PFSK-1 (cell line): ENCODE results near the gene ZNF408.

ENCODE experiments used
- SIN3A ChIP-seq: IDR thresholded peaks from 2 replicates; pipeline ENCODE4 v1.6.1; 2012; ENCODE audit warnings: mild to moderate bottlenecking, low read length, moderate library complexity, borderline replicate concordance; ENCODE audit not compliant: insufficient read depth
- TAF1 ChIP-seq: IDR thresholded peaks from 2 replicates; pipeline ENCODE4 v1.6.1; 2012; ENCODE audit warnings: low read length, control low read depth, borderline replicate concordance; ENCODE audit not compliant: insufficient read depth
- TF ChIP-seq, protein P1 (sequence below), 2 experiments: IDR thresholded peaks; 2 replicates each; pipeline versions ENCODE4 v1.6.1 to v1.8.0; 2011 to 2012; ENCODE audit warnings: low read depth in 2 of 2, low read length in 2 of 2, control low read depth in 1 of 2, inconsistent platforms in 1 of 2, mild to moderate bottlenecking in 1 of 2, moderate library complexity in 1 of 2; ENCODE audit not compliant: insufficient read depth in 1 of 2

DNA sequence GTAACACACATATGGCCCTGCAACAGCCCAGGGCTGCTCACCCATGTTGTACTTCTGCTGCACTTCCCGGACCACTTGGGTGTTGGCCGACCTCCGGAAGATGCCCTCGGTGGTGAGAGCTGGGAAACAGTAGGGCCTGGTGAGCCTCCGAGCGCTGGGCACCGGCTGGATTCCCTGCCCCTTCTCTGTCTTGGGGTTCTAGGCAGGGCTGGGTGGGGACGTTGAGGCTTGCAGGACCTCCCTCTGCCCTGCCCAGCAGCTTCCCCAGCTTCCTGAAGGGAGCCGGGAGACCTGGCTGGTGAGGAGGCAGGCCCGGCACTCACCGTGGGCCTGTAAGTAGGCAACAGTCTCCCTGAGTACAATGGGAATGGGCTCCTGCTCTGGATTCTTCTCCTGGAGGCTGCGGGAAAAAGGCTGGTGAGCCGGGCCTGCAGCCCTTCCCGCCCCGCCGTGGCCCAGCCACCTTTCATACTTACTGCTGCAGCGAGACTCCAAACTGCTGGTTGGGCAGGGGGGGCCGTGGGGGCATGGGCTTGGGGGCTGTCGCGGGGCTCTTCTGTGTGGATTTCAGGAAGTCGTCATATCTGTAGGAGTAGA is 20.6 kb upstream of the ZNF408 start:
- TF ChIP-seq, protein P1, sequence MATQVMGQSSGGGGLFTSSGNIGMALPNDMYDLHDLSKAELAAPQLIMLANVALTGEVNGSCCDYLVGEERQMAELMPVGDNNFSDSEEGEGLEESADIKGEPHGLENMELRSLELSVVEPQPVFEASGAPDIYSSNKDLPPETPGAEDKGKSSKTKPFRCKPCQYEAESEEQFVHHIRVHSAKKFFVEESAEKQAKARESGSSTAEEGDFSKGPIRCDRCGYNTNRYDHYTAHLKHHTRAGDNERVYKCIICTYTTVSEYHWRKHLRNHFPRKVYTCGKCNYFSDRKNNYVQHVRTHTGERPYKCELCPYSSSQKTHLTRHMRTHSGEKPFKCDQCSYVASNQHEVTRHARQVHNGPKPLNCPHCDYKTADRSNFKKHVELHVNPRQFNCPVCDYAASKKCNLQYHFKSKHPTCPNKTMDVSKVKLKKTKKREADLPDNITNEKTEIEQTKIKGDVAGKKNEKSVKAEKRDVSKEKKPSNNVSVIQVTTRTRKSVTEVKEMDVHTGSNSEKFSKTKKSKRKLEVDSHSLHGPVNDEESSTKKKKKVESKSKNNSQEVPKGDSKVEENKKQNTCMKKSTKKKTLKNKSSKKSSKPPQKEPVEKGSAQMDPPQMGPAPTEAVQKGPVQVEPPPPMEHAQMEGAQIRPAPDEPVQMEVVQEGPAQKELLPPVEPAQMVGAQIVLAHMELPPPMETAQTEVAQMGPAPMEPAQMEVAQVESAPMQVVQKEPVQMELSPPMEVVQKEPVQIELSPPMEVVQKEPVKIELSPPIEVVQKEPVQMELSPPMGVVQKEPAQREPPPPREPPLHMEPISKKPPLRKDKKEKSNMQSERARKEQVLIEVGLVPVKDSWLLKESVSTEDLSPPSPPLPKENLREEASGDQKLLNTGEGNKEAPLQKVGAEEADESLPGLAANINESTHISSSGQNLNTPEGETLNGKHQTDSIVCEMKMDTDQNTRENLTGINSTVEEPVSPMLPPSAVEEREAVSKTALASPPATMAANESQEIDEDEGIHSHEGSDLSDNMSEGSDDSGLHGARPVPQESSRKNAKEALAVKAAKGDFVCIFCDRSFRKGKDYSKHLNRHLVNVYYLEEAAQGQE (IDR thresholded peaks at IDR 0.05; ENCODE audit: insufficient read depth in 1 of 2, low read depth in 2 of 2, low read length in 2 of 2), result no peak
- TF ChIP-seq TAF1 (no peak), SIN3A (no peak)
